Endothelial cell (in vitro differentiated cells): Measurements from ENCODE around the gene PEAK3. TPM values are rescaled to one million over a fixed set of nuclear protein-coding genes. Genes with fewer than 3 reads are reported as not detected.

Source experiments
- DNase-seq: peaks from one replicate; pipeline ENCODE4 v3.0.0; 2021; ENCODE audit warnings: low spot score
- H3K27ac Mint-ChIP-seq: one replicate; pipeline ENCODE4 v1.8.0; 2021; ENCODE audit warnings: mixed read lengths, inconsistent platforms; ENCODE audit not compliant: unreplicated experiment
- H3K27me3 Mint-ChIP-seq: one replicate; pipeline ENCODE4 v1.8.0; 2021; ENCODE audit warnings: mild to moderate bottlenecking, moderate library complexity, mixed read lengths, inconsistent platforms; ENCODE audit not compliant: unreplicated experiment
- H3K36me3 Mint-ChIP-seq: one replicate; pipeline ENCODE4 v1.8.0; 2021; ENCODE audit warnings: mild to moderate bottlenecking, low read depth, mixed read lengths, inconsistent platforms; ENCODE audit not compliant: unreplicated experiment
- H3K4me1 Mint-ChIP-seq: one replicate; pipeline ENCODE4 v1.8.0; 2021; ENCODE audit warnings: mild to moderate bottlenecking, mixed read lengths, inconsistent platforms; ENCODE audit not compliant: unreplicated experiment
- H3K4me3 Mint-ChIP-seq: one replicate; pipeline ENCODE4 v1.8.0; 2021; ENCODE audit warnings: mild to moderate bottlenecking, mixed read lengths, inconsistent platforms; ENCODE audit not compliant: unreplicated experiment
- H3K9me3 Mint-ChIP-seq: one replicate; pipeline ENCODE4 v1.8.0; 2021; ENCODE audit warnings: mixed read lengths, inconsistent platforms; ENCODE audit not compliant: unreplicated experiment
- CTCF ChIP-seq: fragments of 200-600 bp; sonication (generic); IDR thresholded peaks from one replicate; pipeline ENCODE4 v1.5.0; 2021; ENCODE audit warnings: antibody characterized with exemption; ENCODE audit not compliant: unreplicated experiment
- total RNA-seq: library from RNA; stranded (reverse); fragmentation: NEBNext Ultra II Directional; extraction: Animal tissue kit (Norgen Biotek cat#: 25700); gene quantifications from one replicate; pipeline ENCODE4 v1.2.1, GENCODE V29; 2021; ENCODE audit not compliant: unreplicated experiment

The PEAK3 gene
- total RNA-seq, 1 donor from 2014 or later: 0.97 TPM

GRCh38 chr19:2274931-2275535 lies 6.9 kb downstream of the PEAK3 start:
- peak; percentile 31 for TF ChIP-seq CTCF
- H3K9me3 Mint-ChIP-seq: no peaks in the 10 kb centered on the region
- no peak overlapping the region for H3K27ac Mint-ChIP-seq
- peak; percentile 77 for DNase-seq
- H3K4me3 Mint-ChIP-seq: peak overlapping the region; percentile 74
- H3K36me3 Mint-ChIP-seq: peaks cover 17% of the 10 kb centered on the region
- H3K4me1 Mint-ChIP-seq: peaks cover 12% of the 10 kb centered on the region
- peaks cover 11% of the 10 kb centered on the region for H3K27me3 Mint-ChIP-seq

GRCh38 chr19:2274185-2274711 lies 7.7 kb downstream of the PEAK3 start:
- H3K4me3 Mint-ChIP-seq: peak overlapping the region; percentile 59
- no peak for TF ChIP-seq CTCF
- peak overlapping the region; percentile 79 for H3K27ac Mint-ChIP-seq
- H3K4me1 Mint-ChIP-seq: peaks cover 12% of the 10 kb centered on the region
- H3K36me3 Mint-ChIP-seq: peaks cover 17% of the 10 kb centered on the region
- peaks cover 11% of the 10 kb centered on the region for H3K27me3 Mint-ChIP-seq
- H3K9me3 Mint-ChIP-seq: no peaks in the 10 kb centered on the region
- no peak for DNase-seq

GRCh38 chr19:2273356-2274184 lies 8.4 kb downstream of the PEAK3 start:
- peak; percentile 91 for DNase-seq
- peak overlapping the region; percentile 83 for H3K4me3 Mint-ChIP-seq
- H3K27me3 Mint-ChIP-seq: peaks cover 14% of the 10 kb centered on the region
- peaks cover 17% of the 10 kb centered on the region for H3K36me3 Mint-ChIP-seq
- peak; percentile 99 for TF ChIP-seq CTCF
- peak overlapping the region; percentile 79 for H3K27ac Mint-ChIP-seq
- peaks cover 12% of the 10 kb centered on the region for H3K4me1 Mint-ChIP-seq
- H3K9me3 Mint-ChIP-seq: no peaks in the 10 kb centered on the region

GRCh38 chr19:2271234-2272103 lies 10.5 kb downstream of the PEAK3 start:
- Mint-ChIP-seq H3K27ac (peak overlapping the region; percentile 61), H3K4me3 (peak overlapping the region; percentile 92), H3K27me3 (peaks cover 17% of the 10 kb centered on the region), H3K9me3 (no peaks in the 10 kb centered on the region), H3K4me1 (peaks cover 12% of the 10 kb centered on the region), H3K36me3 (peaks cover 11% of the 10 kb centered on the region)
- no peak for DNase-seq
- no peak for TF ChIP-seq CTCF
